Thyroid gland (tissue), 4 donors: ENCODE results near the gene KCNQ4. TPM values are rescaled to one million over a fixed set of nuclear protein-coding genes. Genes with fewer than 3 reads are reported as not detected.
A peak's percentile ranks its signal among the peaks of the same experiment; 100 is the strongest.

ENCODE experiments used
- DNase-seq, 2 donors: peaks; one replicate each; pipeline ENCODE4 v3.0.0-alpha.2; 2019
- H3K27ac ChIP-seq, 3 donors: fragments of 200-600 bp; sonication (generic); 1 replicate in 2 of 3; 2 replicates in 1 of 3; pipeline ENCODE4 v1.5.1; 2016 to 2019; ENCODE audit warnings: mild to moderate bottlenecking in 1 of 3, moderate library complexity in 1 of 3
- H3K27me3 ChIP-seq: fragments of 200-600 bp; sonication (generic); one replicate; pipeline ENCODE4 v1.5.1; 2019
- H3K36me3 ChIP-seq, 2 donors: fragments of 200-600 bp; sonication (generic); one replicate each; pipeline ENCODE4 v1.5.1; 2016 to 2019
- H3K4me1 ChIP-seq, 2 donors: fragments of 200-600 bp; sonication (generic); one replicate each; pipeline ENCODE4 v1.5.1; 2017 to 2019
- H3K4me3 ChIP-seq, 3 donors: fragments of 200-600 bp; sonication (generic); replicated peaks in 1 of 3; 1 replicate in 2 of 3; 2 replicates in 1 of 3; pipeline ENCODE4 v1.5.1; 2016; ENCODE audit warnings: mild to moderate bottlenecking in 1 of 3
- H3K9me3 ChIP-seq: fragments of 200-600 bp; sonication (generic); one replicate; pipeline ENCODE4 v1.5.1; 2017
- CTCF ChIP-seq, 6 experiments: fragments of 200-600 bp in 3 of 6; fragments of 450-650 bp in 3 of 6; sonication (generic) in 3 of 6; IDR thresholded peaks; one replicate each; pipeline ENCODE4 v1.5.1; 2016 to 2019; ENCODE audit warnings: antibody characterized with exemption in 6 of 6, mild to moderate bottlenecking in 2 of 6, inconsistent platforms in 1 of 6, moderate library complexity in 1 of 6
- POLR2A ChIP-seq, 2 donors: fragments of 450-650 bp; IDR thresholded peaks; one replicate each; pipeline ENCODE4 v1.6.1; 2017; ENCODE audit warnings: antibody characterized with exemption in 2 of 2, mild to moderate bottlenecking in 2 of 2, moderate library complexity in 1 of 2
- WGBS, 2 donors: methylation state at CpG; one replicate each; pipeline ENCODE4 v1.1.5; 2017; 5-methylcytosine and 5-hydroxymethylcytosine counted together
- intact Hi-C: fragments of 100-400 bp; cut with DNase I; formaldehyde crosslinking; loops from one replicate; pipeline ENCODE4 v1.15.1; 2023
- total RNA-seq, 4 donors: library from RNA; depleted of rRNA; stranded (reverse); fragments of >200 nt; gene quantifications; one replicate each; pipeline ENCODE4 v1.2.3, GENCODE V29; 2016

The KCNQ4 gene
- total RNA-seq, 4 donors from 2014 or later, result 0.11 to 1.1 (median 0.40) TPM

- H3K9me3 ChIP-seq, result no peaks in the 10 kb centered on the region
- no peaks in the 10 kb centered on the region for H3K27me3 ChIP-seq
- H3K36me3 ChIP-seq, result no peaks in the 10 kb centered on the region
- H3K4me1 ChIP-seq, result peaks cover 13 to 14% of the 10 kb centered on the region in 2 donors
- no peak overlapping the region for H3K4me3 ChIP-seq
- 51 to 63% methylated on average over 18 to 29 of the region's 63 CpGs for WGBS, 2 donors
- DNase-seq, result peak in 1 of 2 donors; percentile 33
- intact Hi-C loops, result loop anchor here (10.0 kb wide), 1 partner anchor 89 kb away; the partner anchor contains the start of gene NFYC
- H3K27ac ChIP-seq, result no peak overlapping the region
- no peak for TF ChIP-seq POLR2A (IDR thresholded peaks at IDR 0.05)
- TF ChIP-seq CTCF (IDR thresholded peaks at IDR 0.05), result no peak
Observed at GRCh38 chr1:40784141-40784770, 669 bp downstream of the KCNQ4 start.

DNA sequence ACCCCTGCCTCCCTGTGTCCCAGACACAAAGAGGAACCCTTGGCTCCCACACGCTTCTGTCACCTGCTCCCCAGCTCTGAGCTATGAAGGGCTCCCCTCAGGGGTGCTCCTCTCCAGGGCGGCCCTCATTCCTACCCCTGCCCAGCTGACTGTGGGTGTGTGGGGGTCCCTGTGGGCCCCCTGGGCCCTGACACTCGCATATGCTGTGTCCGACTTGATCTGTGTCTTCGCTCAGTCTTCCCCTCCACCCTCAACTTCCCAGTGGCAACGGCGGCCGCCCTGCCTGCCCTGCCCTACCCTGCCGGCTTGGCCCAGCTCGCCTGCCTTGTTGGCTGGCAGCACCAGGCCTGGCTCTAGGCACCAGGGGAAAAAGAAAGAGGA lies 1.2 kb downstream of the KCNQ4 start:
- H3K4me3 ChIP-seq, result no peak overlapping the region
- no peaks in the 10 kb centered on the region for H3K36me3 ChIP-seq
- H3K4me1 ChIP-seq, result peaks cover 13 to 14% of the 10 kb centered on the region in 2 donors
- H3K27me3 ChIP-seq, result no peaks in the 10 kb centered on the region
- H3K27ac ChIP-seq, result no peak overlapping the region
- WGBS, 2 donors, result 93 to 96% methylated on average over 10 of the region's 10 CpGs
- intact Hi-C loops, result loop anchor here (10.0 kb wide), 1 partner anchor 90 kb away; the partner anchor contains the start of gene NFYC
- DNase-seq, result no peak
- no peaks in the 10 kb centered on the region for H3K9me3 ChIP-seq
- TF ChIP-seq CTCF (IDR thresholded peaks at IDR 0.05), result no peak
- no peak for TF ChIP-seq POLR2A (IDR thresholded peaks at IDR 0.05)

DNA sequence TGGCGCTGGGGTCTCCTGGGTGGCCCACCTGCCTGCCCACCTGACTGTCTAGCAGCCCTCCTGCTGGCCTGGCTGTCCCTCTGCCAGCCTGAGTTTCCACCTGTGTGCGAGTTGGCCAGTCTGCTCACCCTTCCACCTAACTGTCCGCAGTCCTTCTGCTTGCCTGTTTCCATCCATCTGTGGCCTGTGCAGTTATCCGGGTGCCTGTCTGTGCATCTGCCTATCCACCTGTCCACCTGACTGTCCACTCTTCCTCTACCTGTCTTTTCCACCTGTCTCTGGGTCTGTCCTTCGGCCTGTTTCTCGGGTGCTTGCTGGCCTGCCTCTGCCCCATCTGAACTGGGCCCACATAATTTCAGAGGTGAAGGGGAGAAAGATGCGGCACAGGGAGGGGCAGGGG lies 1.9 kb downstream of the KCNQ4 start:
- no peaks in the 10 kb centered on the region for H3K36me3 ChIP-seq
- peaks cover 13 to 14% of the 10 kb centered on the region in 2 donors for H3K4me1 ChIP-seq
- no peak for DNase-seq
- H3K4me3 ChIP-seq, result no peak overlapping the region
- H3K9me3 ChIP-seq, result no peaks in the 10 kb centered on the region
- no peaks in the 10 kb centered on the region for H3K27me3 ChIP-seq
- intact Hi-C loops, result loop anchor here (10.0 kb wide), 1 partner anchor 91 kb away; the partner anchor contains the start of gene NFYC
- H3K27ac ChIP-seq, result no peak overlapping the region
- WGBS, 2 donors, result 94 to 98% methylated on average over 6 to 7 of the region's 7 CpGs
- no peak for TF ChIP-seq CTCF (IDR thresholded peaks at IDR 0.05)
- no peak for TF ChIP-seq POLR2A (IDR thresholded peaks at IDR 0.05)

DNA sequence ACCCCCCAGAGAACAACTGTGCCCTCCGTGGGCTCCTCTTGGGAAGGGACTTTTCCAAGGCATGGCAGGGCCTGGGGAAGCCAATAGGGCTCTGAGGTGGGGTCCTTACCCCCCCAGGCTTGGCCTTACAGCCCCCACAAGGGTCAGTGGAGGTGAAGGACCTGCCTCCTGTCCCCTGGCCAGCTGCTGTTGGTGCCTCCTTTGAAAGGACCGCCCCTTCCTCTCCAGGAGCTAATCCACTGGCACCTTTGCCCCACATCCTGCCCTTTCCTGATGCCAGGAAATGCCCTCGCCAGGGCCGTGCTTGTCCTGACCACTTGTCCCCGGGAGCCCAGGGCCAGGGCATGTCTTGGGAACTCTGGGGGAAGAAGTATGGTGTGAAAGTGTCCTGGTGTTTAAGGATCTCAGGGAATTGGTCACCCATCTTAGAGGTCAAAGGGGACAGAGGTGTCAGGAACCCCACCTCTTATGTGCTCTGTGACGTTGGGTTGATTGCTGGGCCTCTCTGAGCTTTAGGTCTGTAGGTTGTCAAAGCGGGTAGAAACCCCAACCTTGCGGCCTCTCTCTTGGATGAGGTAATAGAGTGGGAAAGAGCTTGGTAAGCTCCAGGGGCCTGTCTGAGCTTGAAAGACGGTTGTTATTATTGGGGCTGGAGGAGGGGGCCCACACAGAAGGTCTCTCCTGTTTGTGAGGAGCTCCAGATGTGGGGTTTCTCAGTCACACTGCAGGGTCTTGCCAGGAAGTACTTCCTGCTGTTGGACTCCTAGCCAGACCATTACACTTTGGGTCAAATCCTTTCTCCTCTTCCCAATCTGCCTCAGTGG lies 2.8 kb downstream of the KCNQ4 start:
- no peak for DNase-seq
- Histone ChIP-seq H3K9me3 (no peaks in the 10 kb centered on the region), H3K36me3 (no peaks in the 10 kb centered on the region), H3K27ac (no peak overlapping the region), H3K4me1 (peaks cover 13 to 14% of the 10 kb centered on the region in 2 donors), H3K27me3 (no peaks in the 10 kb centered on the region), H3K4me3 (no peak overlapping the region)
- 77 to 79% methylated on average over 8 to 9 of the region's 9 CpGs for WGBS, 2 donors
- TF ChIP-seq POLR2A (IDR thresholded peaks at IDR 0.05) (no peak), CTCF (IDR thresholded peaks at IDR 0.05) (no peak)
- intact Hi-C loops, result loop anchor here (10.0 kb wide), 1 partner anchor 92 kb away; the partner anchor contains the start of gene NFYC
